Measurements from ENCODE around the gene ANKRD27.

Gene ANKRD27

GRCh38 chr19:32580353-32580900 is 94.6 kb downstream of the ANKRD27 start:
- H3K9me3 ChIP-seq (ENCODE audit: control insufficient read depth, insufficient read depth, low read depth, low read length) = no peaks in the 10 kb centered on the region; the same call in 1 of the 2 replicates
- H3K27ac ChIP-seq (ENCODE audit: extremely low read depth, low read depth, low read length) = peak overlapping the region; percentile 98; the same call in 1 of the 2 replicates
- H3K4me3 ChIP-seq (ENCODE audit: low read depth, low read length) = peak overlapping the region; percentile 40
- CTCF ChIA-PET = interaction anchor here (0.6 to 1.3 kb wide), 8 partner anchors 10 to 1502 kb away, joined by 3 to 9 read pairs (median 5); no protein-coding TSS in a partner anchor
- POLR2A ChIA-PET = interaction anchor here (0.6 to 3.6 kb wide), 12 partner anchors 40 to 857 kb away, joined by 3 to 13 read pairs (median 4); partner anchors contain the start of genes ANKRD27, DPY19L3, NUDT19 and RGS9BP
- peaks cover 21% of the 10 kb centered on the region for H3K4me1 ChIP-seq (ENCODE audit: control insufficient read depth, insufficient read depth, low read length)
- H3K36me3 ChIP-seq (ENCODE audit: control insufficient read depth in 2 of 2, insufficient read depth in 1 of 2, low read length in 2 of 2) = peaks cover 32 to 33% of the 10 kb centered on the region in 2 experiments
- TF ChIP-seq ZNF202 (tag by site-specific recombination; IDR thresholded peaks at IDR 0.05; ENCODE audit: borderline replicate concordance) (no peak), ZNF132 (tag by site-specific recombination; IDR thresholded peaks at IDR 0.05; ENCODE audit: borderline replicate concordance) (no peak), ZNF335 (tag by site-specific recombination; conservative IDR thresholded peaks at IDR 0.05) (peak; percentile 88), ZNF623 (tag by site-specific recombination; IDR thresholded peaks at IDR 0.05) (no peak), ZNF670 (tag by site-specific recombination; IDR thresholded peaks at IDR 0.05; ENCODE audit: low read depth) (no peak), SALL2 (tag by site-specific recombination; IDR thresholded peaks at IDR 0.05; ENCODE audit: borderline replicate concordance) (no peak), KLF17 (tag by site-specific recombination; IDR thresholded peaks at IDR 0.05) (no peak), ZNF366 (tag by site-specific recombination; conservative IDR thresholded peaks at IDR 0.05) (no peak), KLF16 (tag by site-specific recombination; IDR thresholded peaks at IDR 0.05) (no peak), ZNF610 (tag by site-specific recombination; IDR thresholded peaks at IDR 0.05; ENCODE audit: borderline replicate concordance) (0 out of 2 replicates have a peak, but pooled peaks have one; percentile 48), TCF7L2 (IDR thresholded peaks at IDR 0.05; ENCODE audit: borderline replicate concordance, low read depth, low read length) (no peak), ZSCAN16 (tag by site-specific recombination; IDR thresholded peaks at IDR 0.05) (no peak), EGR2 (tag by site-specific recombination; IDR thresholded peaks at IDR 0.05; ENCODE audit: low read depth) (no peak), ZNF423 (tag by site-specific recombination; IDR thresholded peaks at IDR 0.05) (no peak), ZEB2 (tag by site-specific recombination; IDR thresholded peaks at IDR 0.05) (0 out of 2 replicates have a peak, but pooled peaks have one; percentile 91), ZNF596 (tag by site-specific recombination; IDR thresholded peaks at IDR 0.05) (no peak), ZNF350 (tag by site-specific recombination; IDR thresholded peaks at IDR 0.05) (no peak), HOXD13 (CRISPR knock-in tag; IDR thresholded peaks at IDR 0.05; ENCODE audit: borderline replicate concordance) (no peak), ZBTB17 (tag by site-specific recombination; IDR thresholded peaks at IDR 0.05) (no peak), ZNF449 (tag by site-specific recombination; IDR thresholded peaks at IDR 0.05) (no peak), ZNF549 (tag by site-specific recombination; IDR thresholded peaks at IDR 0.05) (no peak), BCL11A (tag by site-specific recombination; IDR thresholded peaks at IDR 0.05; ENCODE audit: low read depth) (no peak), ZNF791 (tag by site-specific recombination; IDR thresholded peaks at IDR 0.05) (no peak)
- TF ChIP-seq, protein P1, sequence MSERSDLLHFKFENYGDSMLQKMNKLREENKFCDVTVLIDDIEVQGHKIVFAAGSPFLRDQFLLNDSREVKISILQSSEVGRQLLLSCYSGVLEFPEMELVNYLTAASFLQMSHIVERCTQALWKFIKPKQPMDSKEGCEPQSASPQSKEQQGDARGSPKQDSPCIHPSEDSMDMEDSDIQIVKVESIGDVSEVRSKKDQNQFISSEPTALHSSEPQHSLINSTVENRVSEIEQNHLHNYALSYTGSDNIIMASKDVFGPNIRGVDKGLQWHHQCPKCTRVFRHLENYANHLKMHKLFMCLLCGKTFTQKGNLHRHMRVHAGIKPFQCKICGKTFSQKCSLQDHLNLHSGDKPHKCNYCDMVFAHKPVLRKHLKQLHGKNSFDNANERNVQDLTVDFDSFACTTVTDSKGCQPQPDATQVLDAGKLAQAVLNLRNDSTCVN (tag by site-specific recombination; optimal IDR thresholded peaks at IDR 0.05) = no peak
- TF ChIP-seq, protein P2, sequence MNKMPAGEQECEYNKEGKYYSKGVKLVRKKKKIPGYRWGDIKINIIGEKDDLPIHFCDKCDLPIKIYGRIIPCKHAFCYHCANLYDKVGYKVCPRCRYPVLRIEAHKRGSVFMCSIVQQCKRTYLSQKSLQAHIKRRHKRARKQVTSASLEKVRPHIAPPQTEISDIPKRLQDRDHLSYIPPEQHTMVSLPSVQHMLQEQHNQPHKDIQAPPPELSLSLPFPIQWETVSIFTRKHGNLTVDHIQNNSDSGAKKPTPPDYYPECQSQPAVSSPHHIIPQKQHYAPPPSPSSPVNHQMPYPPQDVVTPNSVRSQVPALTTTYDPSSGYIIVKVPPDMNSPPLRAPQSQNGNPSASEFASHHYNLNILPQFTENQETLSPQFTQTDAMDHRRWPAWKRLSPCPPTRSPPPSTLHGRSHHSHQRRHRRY (tag by site-specific recombination; IDR thresholded peaks at IDR 0.05) = no peak
- TF ChIP-seq, protein P3, sequence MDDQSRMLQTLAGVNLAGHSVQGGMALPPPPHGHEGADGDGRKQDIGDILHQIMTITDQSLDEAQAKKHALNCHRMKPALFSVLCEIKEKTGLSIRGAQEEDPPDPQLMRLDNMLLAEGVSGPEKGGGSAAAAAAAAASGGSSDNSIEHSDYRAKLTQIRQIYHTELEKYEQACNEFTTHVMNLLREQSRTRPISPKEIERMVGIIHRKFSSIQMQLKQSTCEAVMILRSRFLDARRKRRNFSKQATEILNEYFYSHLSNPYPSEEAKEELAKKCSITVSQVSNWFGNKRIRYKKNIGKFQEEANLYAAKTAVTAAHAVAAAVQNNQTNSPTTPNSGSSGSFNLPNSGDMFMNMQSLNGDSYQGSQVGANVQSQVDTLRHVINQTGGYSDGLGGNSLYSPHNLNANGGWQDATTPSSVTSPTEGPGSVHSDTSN (CRISPR knock-in tag; IDR thresholded peaks at IDR 0.05) = no peak
- TF ChIP-seq, protein P4, sequence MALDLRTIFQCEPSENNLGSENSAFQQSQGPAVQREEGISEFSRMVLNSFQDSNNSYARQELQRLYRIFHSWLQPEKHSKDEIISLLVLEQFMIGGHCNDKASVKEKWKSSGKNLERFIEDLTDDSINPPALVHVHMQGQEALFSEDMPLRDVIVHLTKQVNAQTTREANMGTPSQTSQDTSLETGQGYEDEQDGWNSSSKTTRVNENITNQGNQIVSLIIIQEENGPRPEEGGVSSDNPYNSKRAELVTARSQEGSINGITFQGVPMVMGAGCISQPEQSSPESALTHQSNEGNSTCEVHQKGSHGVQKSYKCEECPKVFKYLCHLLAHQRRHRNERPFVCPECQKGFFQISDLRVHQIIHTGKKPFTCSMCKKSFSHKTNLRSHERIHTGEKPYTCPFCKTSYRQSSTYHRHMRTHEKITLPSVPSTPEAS (tag by site-specific recombination; IDR thresholded peaks at IDR 0.05) = 0 out of 2 replicates have a peak, but pooled peaks have one; percentile 27

All from HEK293 (cell line).